ENCODE results near the gene ZNF618. TPM values are rescaled to one million over a fixed set of nuclear protein-coding genes. Genes with fewer than 3 reads are reported as not detected.

Gene ZNF618
- polyA plus RNA-seq, 1 experiment: 8.7 TPM

GRCh38 chr9:114026335-114026734 is 150.2 kb downstream of the ZNF618 start:
- no peak overlapping the region for H3K4me3 ChIP-seq (ENCODE audit: low read depth, low read length)

DNA sequence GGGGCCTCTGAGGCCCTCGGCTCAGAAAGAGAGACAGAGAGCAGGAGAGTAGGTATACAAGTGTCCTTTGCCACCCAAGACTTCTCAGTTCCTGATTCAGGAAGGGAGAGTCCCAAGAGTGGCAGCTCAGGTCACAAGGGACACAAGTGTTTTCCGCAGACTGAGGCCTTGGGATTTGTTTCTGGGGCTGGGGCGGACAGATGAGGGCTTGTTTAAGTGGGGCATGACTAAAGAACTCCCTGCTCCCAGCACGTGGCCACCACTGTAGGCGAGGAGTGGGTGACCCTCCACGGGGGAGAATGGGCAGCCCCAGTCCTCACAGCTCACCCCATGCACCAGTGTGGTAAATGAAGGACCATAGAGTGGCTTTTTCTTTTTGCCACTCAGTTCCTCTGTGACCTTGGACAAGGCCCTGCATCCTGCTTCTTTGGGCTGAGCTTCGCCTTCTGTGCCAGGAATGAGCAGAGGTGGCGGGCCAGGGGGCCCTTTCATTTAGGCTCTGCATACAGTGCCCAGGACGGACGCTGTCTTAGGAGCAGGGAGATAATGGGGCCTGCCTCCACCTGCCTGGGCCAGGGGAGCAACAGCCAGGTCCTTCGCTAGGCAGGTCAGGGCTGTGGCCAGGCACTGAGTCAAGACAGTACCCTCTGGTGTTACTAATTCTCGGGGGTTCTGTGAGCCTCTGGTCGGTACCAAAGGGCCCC is 151.2 kb downstream of the ZNF618 start:
- CTCF ChIA-PET: interaction anchor here (0.6 kb wide), 1 partner anchor 105 kb away, joined by 5 read pairs; no protein-coding TSS in a partner anchor
- TF ChIP-seq, protein P1, sequence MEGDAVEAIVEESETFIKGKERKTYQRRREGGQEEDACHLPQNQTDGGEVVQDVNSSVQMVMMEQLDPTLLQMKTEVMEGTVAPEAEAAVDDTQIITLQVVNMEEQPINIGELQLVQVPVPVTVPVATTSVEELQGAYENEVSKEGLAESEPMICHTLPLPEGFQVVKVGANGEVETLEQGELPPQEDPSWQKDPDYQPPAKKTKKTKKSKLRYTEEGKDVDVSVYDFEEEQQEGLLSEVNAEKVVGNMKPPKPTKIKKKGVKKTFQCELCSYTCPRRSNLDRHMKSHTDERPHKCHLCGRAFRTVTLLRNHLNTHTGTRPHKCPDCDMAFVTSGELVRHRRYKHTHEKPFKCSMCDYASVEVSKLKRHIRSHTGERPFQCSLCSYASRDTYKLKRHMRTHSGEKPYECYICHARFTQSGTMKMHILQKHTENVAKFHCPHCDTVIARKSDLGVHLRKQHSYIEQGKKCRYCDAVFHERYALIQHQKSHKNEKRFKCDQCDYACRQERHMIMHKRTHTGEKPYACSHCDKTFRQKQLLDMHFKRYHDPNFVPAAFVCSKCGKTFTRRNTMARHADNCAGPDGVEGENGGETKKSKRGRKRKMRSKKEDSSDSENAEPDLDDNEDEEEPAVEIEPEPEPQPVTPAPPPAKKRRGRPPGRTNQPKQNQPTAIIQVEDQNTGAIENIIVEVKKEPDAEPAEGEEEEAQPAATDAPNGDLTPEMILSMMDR (IDR thresholded peaks at IDR 0.05; ENCODE audit: low read depth, low read length): no peak

More at GRCh38 chr9:114026335-114026734, 150.2 kb downstream of the ZNF618 start:
- H3K27me3 ChIP-seq (ENCODE audit: control insufficient read depth, insufficient read depth, low read length): no peaks in the 10 kb centered on the region
- ChIA-PET CTCF (no interaction called here), POLR2A (no interaction called here)
- TF ChIP-seq, protein P1 (IDR thresholded peaks at IDR 0.05; ENCODE audit: low read depth, low read length): no peak
- H3K9me3 ChIP-seq (ENCODE audit: control insufficient read depth, insufficient read depth, low read length): no peaks in the 10 kb centered on the region
- H3K27ac ChIP-seq (ENCODE audit: low read depth, low read length): no peak overlapping the region
- no peak for DNase-seq (ENCODE audit: low read depth, low spot score)

DNA sequence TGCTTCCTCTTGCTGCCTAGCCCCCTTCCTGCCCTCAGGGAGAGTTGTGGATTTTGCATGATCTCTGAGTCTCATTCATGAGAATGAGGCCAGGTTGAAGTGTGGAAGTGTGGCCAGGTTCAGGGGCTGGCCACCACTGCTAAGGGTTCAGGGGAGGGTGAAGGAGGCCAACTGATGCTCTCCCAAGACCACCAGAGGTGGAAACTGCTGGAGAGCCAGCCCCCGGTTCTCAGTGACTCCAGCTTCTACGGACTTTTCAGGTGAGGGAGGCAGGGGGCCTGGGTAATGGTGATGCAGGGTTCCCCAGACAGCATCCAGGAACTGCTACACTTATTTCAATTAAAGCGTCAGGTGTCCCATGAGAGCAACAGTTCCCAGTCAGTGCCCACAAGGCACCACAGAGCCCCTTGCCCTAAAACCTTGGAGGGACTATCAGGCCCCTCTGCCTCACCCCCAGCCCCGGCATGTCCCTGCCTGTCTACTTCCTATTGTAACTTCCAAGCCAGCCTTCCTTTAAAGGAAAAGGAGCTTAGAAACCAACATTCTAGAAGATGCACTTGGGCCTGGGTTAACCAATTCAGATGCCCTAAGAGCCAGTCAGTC is 151.9 kb downstream of the ZNF618 start:
- POLR2A ChIA-PET: no interaction called here
- no peaks in the 10 kb centered on the region for H3K9me3 ChIP-seq (ENCODE audit: control insufficient read depth, insufficient read depth, low read length)
- CTCF ChIA-PET: interaction anchor here (0.6 kb wide), 1 partner anchor 106 kb away, joined by 5 read pairs; no protein-coding TSS in a partner anchor

More for the DNA sequence above, 151.2 kb downstream of the ZNF618 start:
- H3K4me3 ChIP-seq (ENCODE audit: low read depth, low read length): no peak overlapping the region
- no peaks in the 10 kb centered on the region for H3K9me3 ChIP-seq (ENCODE audit: control insufficient read depth, insufficient read depth, low read length)
- no peak overlapping the region for H3K27ac ChIP-seq (ENCODE audit: low read depth, low read length)
- DNase-seq (ENCODE audit: low read depth, low spot score): no peak
- POLR2A ChIA-PET: no interaction called here
- no peaks in the 10 kb centered on the region for H3K27me3 ChIP-seq (ENCODE audit: control insufficient read depth, insufficient read depth, low read length)

DNA sequence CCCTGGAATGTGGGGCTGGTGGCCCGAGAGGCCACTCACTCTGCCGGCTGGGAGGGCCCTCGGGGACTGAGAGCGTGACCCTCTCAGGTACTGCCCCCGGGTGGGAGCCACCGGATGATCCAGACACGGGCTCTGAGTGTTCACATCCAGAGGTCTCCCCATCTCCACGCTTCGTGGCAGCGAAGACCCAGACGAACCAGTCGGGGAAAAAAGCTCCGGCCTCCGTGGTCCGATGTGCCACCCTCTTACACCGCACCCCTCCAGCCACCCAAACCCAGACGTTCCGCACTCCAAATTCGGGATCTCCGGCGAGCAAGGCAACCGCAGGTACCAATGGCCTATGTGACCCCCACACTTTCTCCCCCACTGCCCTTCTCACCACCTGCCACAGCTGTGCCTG is 152.5 kb downstream of the ZNF618 start:
- CTCF ChIA-PET: no interaction called here
- H3K27me3 ChIP-seq (ENCODE audit: control insufficient read depth, insufficient read depth, low read length): no peaks in the 10 kb centered on the region

More for the DNA sequence above, 151.9 kb downstream of the ZNF618 start:
- TF ChIP-seq, protein P1 (IDR thresholded peaks at IDR 0.05; ENCODE audit: low read depth, low read length): no peak
- no peaks in the 10 kb centered on the region for H3K27me3 ChIP-seq (ENCODE audit: control insufficient read depth, insufficient read depth, low read length)
- no peak overlapping the region for H3K27ac ChIP-seq (ENCODE audit: low read depth, low read length)
- H3K4me3 ChIP-seq (ENCODE audit: low read depth, low read length): no peak overlapping the region
- DNase-seq (ENCODE audit: low read depth, low spot score): no peak

More for the DNA sequence above, 152.5 kb downstream of the ZNF618 start:
- POLR2A ChIA-PET: no interaction called here
- no peak overlapping the region for H3K4me3 ChIP-seq (ENCODE audit: low read depth, low read length)
- TF ChIP-seq, protein P1 (IDR thresholded peaks at IDR 0.05; ENCODE audit: low read depth, low read length): no peak
- no peak for DNase-seq (ENCODE audit: low read depth, low spot score)
- H3K27ac ChIP-seq (ENCODE audit: low read depth, low read length): no peak overlapping the region
- H3K9me3 ChIP-seq (ENCODE audit: control insufficient read depth, insufficient read depth, low read length): no peaks in the 10 kb centered on the region
